ENCODE data around the gene SPEF2. TPM values are rescaled to one million over a fixed set of nuclear protein-coding genes. Genes with fewer than 3 reads are reported as not detected.
"Not testable (repeated sequence)": the region's sequence is repeated elsewhere in the genome, so short reads cannot be mapped to it uniquely, and the experiment has no call there.

The SPEF2 gene
- total RNA-seq, 4 donors from 2014 or later = 0.49 to 2.8 (median 1.8) TPM

GRCh38 chr5:35835796-35836742 lies 218.4 kb downstream of the SPEF2 start:
- no peak overlapping the region for H3K4me3 ChIP-seq (ENCODE audit: low read depth, poor library complexity, severe bottlenecking)
- DNase-seq (ENCODE audit: low spot score in 2 of 2) = no peak
- WGBS, 2 donors = 88 to 90% methylated on average over 7 of the region's 7 CpGs
- intact Hi-C loops (cut with DNase I; ENCODE audit: low total_unique reads) = no loop called here
- TF ChIP-seq POLR2A (IDR thresholded peaks at IDR 0.05) (no peak), CTCF (IDR thresholded peaks at IDR 0.05) (no peak)

GRCh38 chr5:35838370-35839042 lies 220.8 kb downstream of the SPEF2 start:
- H3K4me3 ChIP-seq (ENCODE audit: low read depth, poor library complexity, severe bottlenecking) = no peak overlapping the region
- no peak for DNase-seq (ENCODE audit: low spot score in 2 of 2)
- 87 to 92% methylated on average over 5 of the region's 5 CpGs for WGBS, 2 donors
- TF ChIP-seq POLR2A (IDR thresholded peaks at IDR 0.05) (no peak), CTCF (IDR thresholded peaks at IDR 0.05) (no peak)
- intact Hi-C loops (cut with DNase I; ENCODE audit: low total_unique reads) = no loop called here

- no peak for DNase-seq (ENCODE audit: low spot score in 2 of 2)
- H3K4me3 ChIP-seq (ENCODE audit: low read depth, poor library complexity, severe bottlenecking) = no peak overlapping the region
- TF ChIP-seq POLR2A (IDR thresholded peaks at IDR 0.05) (no peak), CTCF (IDR thresholded peaks at IDR 0.05) (no peak)
- intact Hi-C loops (cut with DNase I; ENCODE audit: low total_unique reads) = no loop called here
Observed at GRCh38 chr5:35842856-35843255, 225.2 kb downstream of the SPEF2 start.

- DNase-seq (ENCODE audit: low spot score in 2 of 2); H3K4me3 ChIP-seq (ENCODE audit: low read depth, poor library complexity, severe bottlenecking); intact Hi-C loops (cut with DNase I; ENCODE audit: low total_unique reads): not testable (repeated sequence)
- WGBS, 2 donors = 87 to 90% methylated on average over 2 of the region's 2 CpGs
Observed at GRCh38 chr5:35845508-35845907, 227.8 kb downstream of the SPEF2 start.

- intact Hi-C loops (cut with DNase I; ENCODE audit: low total_unique reads) = no loop called here
- H3K4me3 ChIP-seq (ENCODE audit: low read depth, poor library complexity, severe bottlenecking) = no peak overlapping the region
- DNase-seq (ENCODE audit: low spot score in 2 of 2) = no peak
- TF ChIP-seq POLR2A (IDR thresholded peaks at IDR 0.05) = no peak
- no peak for TF ChIP-seq CTCF (IDR thresholded peaks at IDR 0.05)
Observed at GRCh38 chr5:35847491-35847890, 229.8 kb downstream of the SPEF2 start.

GRCh38 chr5:35847961-35848360 lies 230.3 kb downstream of the SPEF2 start:
- TF ChIP-seq POLR2A (IDR thresholded peaks at IDR 0.05) = no peak
- no peak for TF ChIP-seq CTCF (IDR thresholded peaks at IDR 0.05)
- H3K4me3 ChIP-seq (ENCODE audit: low read depth, poor library complexity, severe bottlenecking) = no peak overlapping the region
- intact Hi-C loops (cut with DNase I; ENCODE audit: low total_unique reads) = no loop called here
- WGBS, 2 donors = 46 to 53% methylated on average over 3 of the region's 3 CpGs
- DNase-seq (ENCODE audit: low spot score in 2 of 2) = no peak
